ENCODE results near the gene BMP8B. TPM values are rescaled to one million over a fixed set of nuclear protein-coding genes. Genes with fewer than 3 reads are reported as not detected.

BMP8B gene
- total and polyA plus RNA-seq, 2 of the 8 experiments (the other 6 are each of a cell fraction or from before 2014, with no cell fraction given) = 0.37 to 0.50 TPM

GRCh38 chr1:39825432-39825941 lies 36.8 kb upstream of the BMP8B start:
- Histone ChIP-seq H3K4me3 (ENCODE audit: extremely low read depth in 1 of 4, insufficient read depth in 2 of 4, low read depth in 3 of 4, low read length in 4 of 4) (no peak overlapping the region), H3K79me1 (ENCODE audit: low read depth, low read length) (no peaks in the 10 kb centered on the region), H3K23me2 (ENCODE audit: low read depth, low read length) (no peaks in the 10 kb centered on the region), H2BK120ac (replicated peaks; ENCODE audit: low read depth, low read length) (no peak overlapping the region), H3K4ac (replicated peaks; ENCODE audit: insufficient read length, low read depth, low read length) (no peak overlapping the region), H2AFZ (ENCODE audit: low read length) (no peak overlapping the region), H3K14ac (ENCODE audit: insufficient read length) (no peak overlapping the region), H3K18ac (ENCODE audit: extremely low read depth, low read length) (no peak overlapping the region), H3K4me2 (ENCODE audit: insufficient read depth in 1 of 2, low read depth in 2 of 2, low read length in 2 of 2) (no peak overlapping the region), H4K20me1 (replicated peaks in 1 of 2; ENCODE audit: control insufficient read depth in 1 of 2, insufficient read depth in 2 of 2, low read length in 2 of 2) (no peaks in the 10 kb centered on the region), H2BK15ac (ENCODE audit: low read length) (no peak overlapping the region), H3K23ac (ENCODE audit: insufficient read length) (no peak overlapping the region), H3K9me3 (ENCODE audit: insufficient read depth in 2 of 2, low read depth in 1 of 2, low read length in 1 of 2) (no peaks in the 10 kb centered on the region), H3K27me3 (replicated peaks in 1 of 4; ENCODE audit: control insufficient read depth in 3 of 4, extremely low read depth in 1 of 4, insufficient read depth in 3 of 4, low read length in 3 of 4) (no peaks in the 10 kb centered on the region), H2BK12ac (ENCODE audit: low read depth, low read length) (no peak overlapping the region), H4K91ac (replicated peaks; ENCODE audit: insufficient read length, low read length) (no peak overlapping the region), H4K8ac (ENCODE audit: extremely low read depth, insufficient read depth, low read length) (peak overlapping the region; percentile 72; the same call in 1 of the 2 replicates), H3K27ac (ENCODE audit: low read depth, low read length) (no peak overlapping the region), H3K56ac (replicated peaks; ENCODE audit: insufficient read length, low read depth, low read length) (no peak overlapping the region), H3K9ac (replicated peaks in 1 of 4; ENCODE audit: extremely low read depth in 1 of 4, low read depth in 3 of 4, low read length in 3 of 4) (no peak overlapping the region), H3K79me2 (ENCODE audit: control insufficient read depth in 1 of 2, insufficient read depth in 2 of 2, low read length in 2 of 2) (no peaks in the 10 kb centered on the region), H3K36me3 (ENCODE audit: control insufficient read depth in 2 of 4, insufficient read depth in 4 of 4, low read length in 3 of 4) (no peaks in the 10 kb centered on the region), H2BK20ac (ENCODE audit: low read length) (no peak overlapping the region), H2AK5ac (ENCODE audit: low read depth, low read length) (no peak overlapping the region), H4K5ac (ENCODE audit: insufficient read length, low read depth, low read length) (no peak overlapping the region), H2BK5ac (ENCODE audit: low read depth, low read length) (no peak overlapping the region), H3K4me1 (replicated peaks in 1 of 4; ENCODE audit: control insufficient read depth in 3 of 4, insufficient read depth in 4 of 4, low read length in 3 of 4) (no peaks in the 10 kb centered on the region)
- 76% methylated on average over 7 of the region's 7 CpGs; no CpG with 5 or more reads in 1 of the 2 experiments for WGBS, 2 experiments (ENCODE audit: extremely low coverage in 1 of 2, insufficient coverage in 1 of 2, insufficient read length in 1 of 2, insufficient replicate concordance in 2 of 2, low coverage in 1 of 2, low lambda C conversion rate in 2 of 2, missing lambda C conversion rate in 1 of 2)
- POLR2A ChIA-PET (ENCODE audit: partially characterized antibody) = interaction anchor here (0.6 to 1.6 kb wide), 3 partner anchors 72 to 153 kb away, joined by 3 to 4 read pairs (median 3); no protein-coding TSS in a partner anchor
- DNase-seq (ENCODE audit: low read depth in 1 of 2, low spot score in 2 of 2) (no peak), FAIRE-seq (no peak)
- CTCF ChIA-PET (ENCODE audit: partially characterized antibody) = interaction anchor here (1.1 to 3.7 kb wide), 2 partner anchors 26 to 76 kb away, joined by 4 to 12 read pairs; partner anchors contain the start of gene MYCL
- TF ChIP-seq, protein P1, sequence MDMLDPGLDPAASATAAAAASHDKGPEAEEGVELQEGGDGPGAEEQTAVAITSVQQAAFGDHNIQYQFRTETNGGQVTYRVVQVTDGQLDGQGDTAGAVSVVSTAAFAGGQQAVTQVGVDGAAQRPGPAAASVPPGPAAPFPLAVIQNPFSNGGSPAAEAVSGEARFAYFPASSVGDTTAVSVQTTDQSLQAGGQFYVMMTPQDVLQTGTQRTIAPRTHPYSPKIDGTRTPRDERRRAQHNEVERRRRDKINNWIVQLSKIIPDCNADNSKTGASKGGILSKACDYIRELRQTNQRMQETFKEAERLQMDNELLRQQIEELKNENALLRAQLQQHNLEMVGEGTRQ (IDR thresholded peaks at IDR 0.05; ENCODE audit: low read length) = no peak
- TF ChIP-seq TCF12 (IDR thresholded peaks at IDR 0.05; ENCODE audit: low read depth, low read length) (no peak), CHD1 (IDR thresholded peaks at IDR 0.05; ENCODE audit: low read depth, low read length) (no peak), ATF2 (IDR thresholded peaks at IDR 0.05; ENCODE audit: low read length) (no peak), FOSL1 (IDR thresholded peaks at IDR 0.05; ENCODE audit: insufficient read depth, low read depth, low read length) (no peak), HDAC6 (IDR thresholded peaks at IDR 0.05; ENCODE audit: low read depth, low read length) (no peak), BRCA1 (IDR thresholded peaks at IDR 0.05; ENCODE audit: low read depth, low read length) (no peak)
- TF ChIP-seq, protein P2, sequence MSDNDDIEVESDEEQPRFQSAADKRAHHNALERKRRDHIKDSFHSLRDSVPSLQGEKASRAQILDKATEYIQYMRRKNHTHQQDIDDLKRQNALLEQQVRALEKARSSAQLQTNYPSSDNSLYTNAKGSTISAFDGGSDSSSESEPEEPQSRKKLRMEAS (IDR thresholded peaks at IDR 0.05) = no peak
